ENCODE measurements around the gene NFASC.

Gene NFASC

DNA sequence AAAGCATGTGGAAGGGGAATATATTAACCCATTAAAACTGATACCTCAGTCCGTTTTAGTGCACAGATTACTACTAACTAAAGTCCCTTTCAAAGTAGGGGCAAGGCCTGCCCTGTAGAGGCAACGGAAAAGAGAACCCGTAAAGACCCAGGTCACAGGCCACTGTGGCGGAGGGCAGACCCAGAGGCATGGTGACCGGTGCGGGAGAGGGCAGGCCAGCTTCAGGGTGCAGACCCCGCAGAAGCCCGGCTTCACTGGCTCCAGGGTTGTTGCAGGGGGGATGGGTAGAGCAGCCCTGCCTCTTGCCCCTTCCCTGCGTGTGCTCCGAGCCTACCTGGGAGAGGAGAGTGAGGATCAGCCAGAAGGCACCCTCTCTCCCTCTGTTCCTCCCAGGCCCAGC is 190.1 kb downstream of the NFASC start:
- TF ChIP-seq, protein P1, sequence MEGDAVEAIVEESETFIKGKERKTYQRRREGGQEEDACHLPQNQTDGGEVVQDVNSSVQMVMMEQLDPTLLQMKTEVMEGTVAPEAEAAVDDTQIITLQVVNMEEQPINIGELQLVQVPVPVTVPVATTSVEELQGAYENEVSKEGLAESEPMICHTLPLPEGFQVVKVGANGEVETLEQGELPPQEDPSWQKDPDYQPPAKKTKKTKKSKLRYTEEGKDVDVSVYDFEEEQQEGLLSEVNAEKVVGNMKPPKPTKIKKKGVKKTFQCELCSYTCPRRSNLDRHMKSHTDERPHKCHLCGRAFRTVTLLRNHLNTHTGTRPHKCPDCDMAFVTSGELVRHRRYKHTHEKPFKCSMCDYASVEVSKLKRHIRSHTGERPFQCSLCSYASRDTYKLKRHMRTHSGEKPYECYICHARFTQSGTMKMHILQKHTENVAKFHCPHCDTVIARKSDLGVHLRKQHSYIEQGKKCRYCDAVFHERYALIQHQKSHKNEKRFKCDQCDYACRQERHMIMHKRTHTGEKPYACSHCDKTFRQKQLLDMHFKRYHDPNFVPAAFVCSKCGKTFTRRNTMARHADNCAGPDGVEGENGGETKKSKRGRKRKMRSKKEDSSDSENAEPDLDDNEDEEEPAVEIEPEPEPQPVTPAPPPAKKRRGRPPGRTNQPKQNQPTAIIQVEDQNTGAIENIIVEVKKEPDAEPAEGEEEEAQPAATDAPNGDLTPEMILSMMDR (IDR thresholded peaks at IDR 0.05; ENCODE audit: insufficient read depth, low read length, poor library complexity, severe bottlenecking) = no peak
- TF ChIP-seq EZH2phosphoT487 (conservative IDR thresholded peaks at IDR 0.05; ENCODE audit: low read length) = no peak
- no peaks in the 10 kb centered on the region for H4K20me1 ChIP-seq (ENCODE audit: low read depth, low read length)
- H3K9me3 ChIP-seq (ENCODE audit: insufficient read depth, low read length) = no peaks in the 10 kb centered on the region
- H3F3A ChIP-seq (ENCODE audit: insufficient read depth) = no peaks in the 10 kb centered on the region
- no peaks in the 10 kb centered on the region for H3K27me3 ChIP-seq (ENCODE audit: low read length)
- H3K27ac ChIP-seq (ENCODE audit: low read depth, low read length) = no peak overlapping the region
- no peak overlapping the region for H3K4me2 ChIP-seq (ENCODE audit: low read depth, low read length, poor library complexity, severe bottlenecking)
- no peaks in the 10 kb centered on the region for H3K79me2 ChIP-seq (ENCODE audit: insufficient read depth, low read length)
- H3K9ac ChIP-seq (ENCODE audit: low read length) = no peak overlapping the region
- H2AFZ ChIP-seq (ENCODE audit: low read depth, low read length, severe bottlenecking) = no peak overlapping the region
- no peaks in the 10 kb centered on the region for H3K9me2 ChIP-seq (replicated peaks; ENCODE audit: insufficient read depth, low read length)
- no peak overlapping the region for H3K4me3 ChIP-seq (ENCODE audit: insufficient read depth, low read length, poor library complexity, severe bottlenecking)
- H3K36me3 ChIP-seq (ENCODE audit: low read length) = no peaks in the 10 kb centered on the region

DNA sequence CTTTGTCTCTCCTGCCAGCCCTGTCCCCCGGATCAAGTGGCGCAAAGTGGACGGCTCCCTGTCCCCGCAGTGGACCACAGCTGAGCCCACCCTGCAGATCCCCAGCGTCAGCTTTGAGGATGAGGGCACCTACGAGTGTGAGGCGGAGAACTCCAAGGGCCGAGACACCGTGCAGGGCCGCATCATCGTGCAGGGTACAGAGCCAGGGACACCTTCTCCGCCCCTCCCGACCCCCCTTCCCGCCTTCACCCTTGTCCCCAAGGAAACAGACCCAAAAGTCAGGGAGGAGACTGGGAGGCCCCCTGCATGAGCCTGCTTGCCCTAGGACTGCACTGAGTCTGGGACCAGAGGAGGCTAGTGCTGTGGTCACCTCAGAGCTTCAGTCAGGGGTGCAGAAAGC is 190.6 kb downstream of the NFASC start:
- Histone ChIP-seq H3K9ac (ENCODE audit: low read length) (no peak overlapping the region), H3K4me3 (ENCODE audit: insufficient read depth, low read length, poor library complexity, severe bottlenecking) (no peak overlapping the region), H3K4me2 (ENCODE audit: low read depth, low read length, poor library complexity, severe bottlenecking) (no peak overlapping the region), H3K27ac (ENCODE audit: low read depth, low read length) (no peak overlapping the region), H2AFZ (ENCODE audit: low read depth, low read length, severe bottlenecking) (no peak overlapping the region), H4K20me1 (ENCODE audit: low read depth, low read length) (no peaks in the 10 kb centered on the region), H3K9me3 (ENCODE audit: insufficient read depth, low read length) (no peaks in the 10 kb centered on the region), H3F3A (ENCODE audit: insufficient read depth) (no peaks in the 10 kb centered on the region), H3K36me3 (ENCODE audit: low read length) (no peaks in the 10 kb centered on the region), H3K79me2 (ENCODE audit: insufficient read depth, low read length) (no peaks in the 10 kb centered on the region), H3K27me3 (ENCODE audit: low read length) (no peaks in the 10 kb centered on the region), H3K9me2 (replicated peaks; ENCODE audit: insufficient read depth, low read length) (no peaks in the 10 kb centered on the region)
- TF ChIP-seq EZH2phosphoT487 (conservative IDR thresholded peaks at IDR 0.05; ENCODE audit: low read length) = no peak
- TF ChIP-seq, protein P1 (IDR thresholded peaks at IDR 0.05; ENCODE audit: insufficient read depth, low read length, poor library complexity, severe bottlenecking) = no peak

DNA sequence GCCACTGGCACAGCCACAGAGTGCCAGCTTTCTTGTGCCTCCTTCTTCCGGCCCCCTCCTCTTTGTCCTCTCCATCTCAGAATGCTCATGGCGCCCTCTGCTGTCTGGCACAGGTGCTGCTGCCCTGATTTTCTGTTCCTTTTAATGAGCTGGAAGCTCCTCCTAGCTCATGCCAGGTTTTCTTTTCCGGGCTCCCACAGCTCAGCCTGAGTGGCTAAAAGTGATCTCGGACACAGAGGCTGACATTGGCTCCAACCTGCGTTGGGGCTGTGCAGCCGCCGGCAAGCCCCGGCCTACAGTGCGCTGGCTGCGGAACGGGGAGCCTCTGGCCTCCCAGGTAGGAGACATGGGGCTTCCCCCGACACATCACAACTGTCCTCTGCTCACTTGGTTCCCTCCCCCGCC is 191.0 kb downstream of the NFASC start:
- no peak overlapping the region for H3K4me3 ChIP-seq (ENCODE audit: insufficient read depth, low read length, poor library complexity, severe bottlenecking)
- no peak overlapping the region for H3K9ac ChIP-seq (ENCODE audit: low read length)

More for the DNA sequence above, 191.0 kb downstream of the NFASC start:
- H4K20me1 ChIP-seq (ENCODE audit: low read depth, low read length) = no peaks in the 10 kb centered on the region
- H3K27ac ChIP-seq (ENCODE audit: low read depth, low read length) = no peak overlapping the region
- no peaks in the 10 kb centered on the region for H3K36me3 ChIP-seq (ENCODE audit: low read length)
- no peaks in the 10 kb centered on the region for H3K27me3 ChIP-seq (ENCODE audit: low read length)
- TF ChIP-seq, protein P1 (IDR thresholded peaks at IDR 0.05; ENCODE audit: insufficient read depth, low read length, poor library complexity, severe bottlenecking) = peak; percentile 91
- no peak for TF ChIP-seq EZH2phosphoT487 (conservative IDR thresholded peaks at IDR 0.05; ENCODE audit: low read length)
- no peaks in the 10 kb centered on the region for H3K9me3 ChIP-seq (ENCODE audit: insufficient read depth, low read length)
- H3K4me2 ChIP-seq (ENCODE audit: low read depth, low read length, poor library complexity, severe bottlenecking) = no peak overlapping the region
- no peaks in the 10 kb centered on the region for H3K9me2 ChIP-seq (replicated peaks; ENCODE audit: insufficient read depth, low read length)
- no peak overlapping the region for H2AFZ ChIP-seq (ENCODE audit: low read depth, low read length, severe bottlenecking)
- H3F3A ChIP-seq (ENCODE audit: insufficient read depth) = no peaks in the 10 kb centered on the region
- no peaks in the 10 kb centered on the region for H3K79me2 ChIP-seq (ENCODE audit: insufficient read depth, low read length)

All from SU-DHL-6 (cell line).